Endothelial cell of umbilical vein (primary cell): ENCODE results near the gene MRM2. TPM values are rescaled to one million over a fixed set of nuclear protein-coding genes. Genes with fewer than 3 reads are reported as not detected.

Experiments used
- BruUV-seq: library from RNA; stranded (reverse); fragments of 400-500 nt; replicated peaks from 2 replicates; lab custom pipeline; 2021; lab: Mats Ljungman, UMichigan
- CTCF ChIA-PET: fragments of 300-600, 350-600 bp; sonication (Branson Sonifier 250); formaldehyde crosslinking; loops from one replicate; lab custom pipeline; 2021; ENCODE audit warnings: antibody characterized with exemption, inconsistent platforms; lab: Charles Lee
- POLR2A ChIA-PET: fragments of 300-600, 350-600 bp; sonication (Branson Sonifier 250); formaldehyde crosslinking; loops from one replicate; lab custom pipeline; 2021; ENCODE audit warnings: antibody characterized with exemption, inconsistent platforms; lab: Charles Lee
- DNase-seq: peaks from one replicate; pipeline ENCODE4 v3.0.0-alpha.2; 2011; ENCODE audit warnings: low read depth, low spot score
- FAIRE-seq: peaks from 2 replicates; lab custom pipeline; 2011; peaks lifted over from hg19 to GRCh38; lab: Jason Lieb, UNC
- H2AFZ ChIP-seq: 2 replicates; pipeline ENCODE4 v1.6.0; 2012; ENCODE audit warnings: low read depth, low read length, control low read depth, inconsistent platforms
- H3K27ac ChIP-seq: 2 replicates; pipeline ENCODE4 v1.5.1; 2011; ENCODE audit warnings: low read depth, mild to moderate bottlenecking, control low read depth, low read length, moderate library complexity; ENCODE audit not compliant: insufficient read depth
- H3K27me3 ChIP-seq, 2 experiments: 2 replicates each; pipeline versions ENCODE4 v1.6.0 to v1.6.1; 2011; ENCODE audit warnings: low read length in 2 of 2, mixed read lengths in 1 of 2; ENCODE audit not compliant: control insufficient read depth in 2 of 2, insufficient read depth in 2 of 2
- H3K36me3 ChIP-seq, 2 experiments: 2 replicates in 1 of 2; 3 replicates in 1 of 2; pipeline ENCODE4 v1.5.1; 2011; ENCODE audit warnings: low read length in 2 of 2, mild to moderate bottlenecking in 1 of 2, moderate library complexity in 1 of 2; ENCODE audit not compliant: control insufficient read depth in 2 of 2, insufficient read depth in 2 of 2; ENCODE audit errors: extremely low read depth in 1 of 2
- H3K4me1 ChIP-seq: 3 replicates; pipeline ENCODE4 v1.5.1; 2011; ENCODE audit warnings: mild to moderate bottlenecking, low read length; ENCODE audit not compliant: control insufficient read depth, insufficient read depth; ENCODE audit errors: extremely low read depth
- H3K4me2 ChIP-seq: 2 replicates; pipeline ENCODE4 v1.6.1; 2011; ENCODE audit warnings: low read length, control low read depth, mixed read lengths; ENCODE audit not compliant: insufficient read depth
- H3K4me3 ChIP-seq, 3 experiments: fragments of 200-600 bp in 1 of 3; sonication (generic), shearing (Covaris generic) in 1 of 3; replicated peaks in 1 of 3; 2 replicates each; pipeline ENCODE4 v1.5.1; 2011 to 2016; ENCODE audit warnings: control low read depth in 3 of 3, low read length in 3 of 3, mild to moderate bottlenecking in 2 of 3, inconsistent platforms in 1 of 3, low read depth in 1 of 3, moderate library complexity in 1 of 3; ENCODE audit not compliant: insufficient read depth in 1 of 3
- H3K79me2 ChIP-seq: 2 replicates; pipeline ENCODE4 v1.6.0; 2012; ENCODE audit warnings: low read length, inconsistent platforms; ENCODE audit not compliant: control insufficient read depth, insufficient read depth
- H3K9ac ChIP-seq: replicated peaks from 2 replicates; pipeline ENCODE3; 2011; ENCODE audit warnings: low read length, control low read depth; ENCODE audit not compliant: insufficient read depth; ENCODE audit errors: extremely low read depth
- H3K9me1 ChIP-seq: replicated peaks from 3 replicates; pipeline ENCODE4 v1.6.0; 2011; ENCODE audit warnings: mild to moderate bottlenecking, low read length; ENCODE audit not compliant: control insufficient read depth, insufficient read depth; ENCODE audit errors: extremely low read depth
- H3K9me3 ChIP-seq: replicated peaks from 2 replicates; pipeline ENCODE4 v1.5.1; 2012; ENCODE audit warnings: low read length, inconsistent platforms; ENCODE audit not compliant: control insufficient read depth, insufficient read depth
- H4K20me1 ChIP-seq: replicated peaks from 2 replicates; pipeline ENCODE3; 2011; ENCODE audit warnings: mild to moderate bottlenecking, low read length; ENCODE audit not compliant: control insufficient read depth, insufficient read depth; ENCODE audit errors: extremely low read depth
- EZH2 ChIP-seq: IDR thresholded peaks from 2 replicates; pipeline ENCODE4 v1.6.1; 2012; ENCODE audit warnings: borderline replicate concordance, low read depth, mild to moderate bottlenecking, moderate library complexity, low read length, inconsistent platforms; ENCODE audit not compliant: severe bottlenecking
- FOS ChIP-seq: IDR thresholded peaks from 2 replicates; pipeline ENCODE4 v1.6.1; 2011; ENCODE audit warnings: mild to moderate bottlenecking, low read length, moderate library complexity, borderline replicate concordance; ENCODE audit not compliant: insufficient read depth
- JUN ChIP-seq: IDR thresholded peaks from 2 replicates; pipeline ENCODE4 v1.6.1; 2011; ENCODE audit warnings: borderline replicate concordance, low read depth; ENCODE audit not compliant: insufficient read length, insufficient read depth
- MYC ChIP-seq: IDR thresholded peaks from one replicate; pipeline ENCODE4 v1.6.1; 2011; ENCODE audit warnings: mild to moderate bottlenecking, low read depth, low read length
- POLR2A ChIP-seq: IDR thresholded peaks from 2 replicates; pipeline ENCODE4 v1.6.1; 2012; ENCODE audit warnings: low read depth, mild to moderate bottlenecking, control low read depth, low read length
- POLR2AphosphoS5 ChIP-seq: IDR thresholded peaks from 2 replicates; pipeline ENCODE4 v1.6.1; 2012; ENCODE audit warnings: low read depth, mild to moderate bottlenecking, control low read depth, low read length, moderate library complexity; ENCODE audit not compliant: insufficient read depth
- dilution Hi-C: fragments of 300-500 bp; cut with MboI; formaldehyde crosslinking; loops from one replicate; pipeline ENCODE4 v1.15.0; 2019; ENCODE audit warnings: low sequenced_read_pairs; ENCODE audit not compliant: extremely low pct_ligation_motif_present
- intact Hi-C: fragments of 100-400 bp; cut with micrococcal nuclease; formaldehyde crosslinking; loops from one replicate; pipeline ENCODE4 v1.10.0; 2022
- polyA plus RNA-seq, 4 experiments: library from polyadenylated mRNA; depleted of rRNA in 3 of 4; stranded (reverse) in 3 of 4; unstranded in 1 of 4; fragments of >200 nt; gene quantifications; 2 replicates each; pipeline versions ENCODE4 v1.2.1 to v1.2.3, GENCODE V29; 2011 to 2012; ENCODE audit warnings: missing spikeins in 1 of 4
- total RNA-seq: library from RNA; stranded (reverse); gene quantifications from 2 replicates; pipeline ENCODE4 v1.2.3, GENCODE V29; 2021
- TF ChIP-seq, protein P1 (sequence below), 2 donors: IDR thresholded peaks; 1 replicate in 1 of 2; 2 replicates in 1 of 2; pipeline ENCODE4 v1.5.1; 2011; ENCODE audit warnings: low read length in 2 of 2, mild to moderate bottlenecking in 2 of 2, moderate library complexity in 2 of 2, control low read depth in 1 of 2, inconsistent platforms in 1 of 2, low read depth in 1 of 2; ENCODE audit not compliant: insufficient read depth in 1 of 2; ENCODE audit errors: extremely low read depth in 1 of 2

MRM2 gene
- total and polyA plus RNA-seq, 2 donors (not counting 3 experiments of a cell fraction or from before 2014, with no cell fraction given) = 10.6 to 20.8 TPM

DNA sequence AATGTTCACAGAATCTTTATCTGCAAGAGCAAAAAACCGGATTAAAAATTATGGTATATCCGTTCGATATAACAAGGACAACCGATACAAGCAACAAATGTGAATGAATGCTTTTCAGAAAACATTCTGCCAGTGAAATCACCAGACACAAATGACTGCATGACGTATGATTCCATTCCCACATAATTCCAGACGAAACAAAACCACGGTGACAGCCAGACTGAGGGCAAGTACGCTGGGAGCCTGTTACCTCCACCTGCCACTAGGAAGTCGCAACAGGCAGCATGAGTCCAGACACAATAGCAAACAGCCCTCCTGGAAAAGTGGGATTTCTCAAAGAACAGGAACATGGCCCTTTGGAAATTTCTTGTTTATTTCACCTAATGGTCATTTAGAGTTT, 51.0 kb downstream of the MRM2 start:
- BruUV-seq = no TSS peak
- ChIA-PET CTCF (no interaction called here), POLR2A (no interaction called here)
- Histone ChIP-seq H3K27me3 (no peaks in the 10 kb centered on the region), H3K9me3 (no peaks in the 10 kb centered on the region), H3K4me3 (no peak overlapping the region), H3K4me1 (no peaks in the 10 kb centered on the region), H3K9ac (no peak overlapping the region), H2AFZ (no peak overlapping the region), H3K27ac (no peak overlapping the region), H3K4me2 (no peak overlapping the region), H3K9me1 (no peaks in the 10 kb centered on the region), H3K36me3 (peaks cover 0 to 6% of the 10 kb centered on the region in 2 experiments), H3K79me2 (no peaks in the 10 kb centered on the region), H4K20me1 (no peaks in the 10 kb centered on the region)
- intact Hi-C loops = no loop called here
- DNase-seq (no peak), FAIRE-seq (no peak)
- dilution Hi-C loops = no loop called here
- TF ChIP-seq EZH2 (no peak), MYC (no peak), FOS (no peak), POLR2A (no peak), JUN (no peak), POLR2AphosphoS5 (no peak)
- TF ChIP-seq, protein P1, sequence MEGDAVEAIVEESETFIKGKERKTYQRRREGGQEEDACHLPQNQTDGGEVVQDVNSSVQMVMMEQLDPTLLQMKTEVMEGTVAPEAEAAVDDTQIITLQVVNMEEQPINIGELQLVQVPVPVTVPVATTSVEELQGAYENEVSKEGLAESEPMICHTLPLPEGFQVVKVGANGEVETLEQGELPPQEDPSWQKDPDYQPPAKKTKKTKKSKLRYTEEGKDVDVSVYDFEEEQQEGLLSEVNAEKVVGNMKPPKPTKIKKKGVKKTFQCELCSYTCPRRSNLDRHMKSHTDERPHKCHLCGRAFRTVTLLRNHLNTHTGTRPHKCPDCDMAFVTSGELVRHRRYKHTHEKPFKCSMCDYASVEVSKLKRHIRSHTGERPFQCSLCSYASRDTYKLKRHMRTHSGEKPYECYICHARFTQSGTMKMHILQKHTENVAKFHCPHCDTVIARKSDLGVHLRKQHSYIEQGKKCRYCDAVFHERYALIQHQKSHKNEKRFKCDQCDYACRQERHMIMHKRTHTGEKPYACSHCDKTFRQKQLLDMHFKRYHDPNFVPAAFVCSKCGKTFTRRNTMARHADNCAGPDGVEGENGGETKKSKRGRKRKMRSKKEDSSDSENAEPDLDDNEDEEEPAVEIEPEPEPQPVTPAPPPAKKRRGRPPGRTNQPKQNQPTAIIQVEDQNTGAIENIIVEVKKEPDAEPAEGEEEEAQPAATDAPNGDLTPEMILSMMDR (IDR thresholded peaks at IDR 0.05; ENCODE audit: extremely low read depth in 1 of 2, insufficient read depth in 1 of 2, low read depth in 1 of 2, low read length in 2 of 2) = no peak

DNA sequence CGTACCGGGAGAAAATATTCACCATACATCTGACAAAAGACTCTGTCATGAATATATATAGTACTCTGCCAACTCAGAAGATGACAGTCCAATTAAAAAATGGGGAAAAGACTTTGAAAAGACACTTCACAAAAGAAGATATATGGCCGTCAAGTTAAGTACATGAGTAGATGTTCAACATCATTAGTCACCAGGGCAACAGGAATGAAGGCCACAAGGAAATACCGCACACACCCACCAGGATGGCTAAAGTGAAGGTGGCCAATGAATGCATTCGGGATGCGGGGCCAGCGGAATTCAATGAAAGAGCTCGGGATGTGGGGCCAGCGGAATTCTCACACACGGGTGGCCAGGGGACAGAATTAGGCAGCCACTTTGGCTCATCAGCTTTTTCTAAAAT, 51.5 kb downstream of the MRM2 start:
- Histone ChIP-seq H4K20me1 (no peaks in the 10 kb centered on the region), H3K9ac (no peak overlapping the region), H3K27ac (no peak overlapping the region), H2AFZ (no peak overlapping the region), H3K36me3 (peaks cover 0 to 3% of the 10 kb centered on the region in 2 experiments), H3K27me3 (no peaks in the 10 kb centered on the region), H3K9me3 (no peaks in the 10 kb centered on the region), H3K4me2 (no peak overlapping the region), H3K79me2 (no peaks in the 10 kb centered on the region), H3K4me1 (no peaks in the 10 kb centered on the region), H3K9me1 (no peaks in the 10 kb centered on the region), H3K4me3 (no peak overlapping the region)
- ChIA-PET CTCF (interaction anchor here (0.6 to 1.3 kb wide), 2 partner anchors 10 to 13 kb away, joined by 3 read pairs; no protein-coding TSS in a partner anchor), POLR2A (no interaction called here)
- FAIRE-seq (peak; percentile 42), DNase-seq (no peak)
- no TSS peak for BruUV-seq
- intact Hi-C loops (no loop called here), dilution Hi-C loops (no loop called here)
- no peak for TF ChIP-seq POLR2A
- TF ChIP-seq JUN = no peak
